GM18508 (cell line): ENCODE results near the gene TSC22D3.
A peak's percentile ranks its signal among the peaks of the same experiment; 100 is the strongest.

Experiments used
- ATAC-seq: cut with Tn5 transposase; IDR thresholded peaks from one replicate; pipeline ENCODE4 v1.9.1; 2021; ENCODE audit warnings: moderate number of reproducible peaks; ENCODE audit not compliant: insufficient read depth, unreplicated experiment

The TSC22D3 gene

GRCh38 chrX:107731831-107732502 is 43.6 kb downstream of the TSC22D3 start:
- ATAC-seq = no peak

- no peak for ATAC-seq
These were observed 44.4 kb downstream of the TSC22D3 start for GRCh38 chrX:107730991-107731766.

- ATAC-seq = no peak
These were observed 45.3 kb downstream of the TSC22D3 start for GRCh38 chrX:107730298-107730655.

- ATAC-seq = peak; percentile 71
These were observed 45.9 kb downstream of the TSC22D3 start for GRCh38 chrX:107729558-107730297.

- no peak for ATAC-seq
These were observed 47.1 kb downstream of the TSC22D3 start for GRCh38 chrX:107728371-107729099.

GRCh38 chrX:107726816-107727534 is 48.6 kb downstream of the TSC22D3 start:
- no peak for ATAC-seq

GRCh38 chrX:107725761-107726555 is 49.6 kb downstream of the TSC22D3 start:
- no peak for ATAC-seq

- ATAC-seq = no peak
These were observed 50.9 kb downstream of the TSC22D3 start for GRCh38 chrX:107724653-107725052.

- no peak for ATAC-seq
These were observed 52.1 kb downstream of the TSC22D3 start for GRCh38 chrX:107723511-107723910.

- ATAC-seq = no peak
These were observed 53.5 kb downstream of the TSC22D3 start for GRCh38 chrX:107721966-107722707.

- no peak for ATAC-seq
These were observed 54.3 kb downstream of the TSC22D3 start for GRCh38 chrX:107721318-107721717.

GRCh38 chrX:107718156-107718621 is 57.4 kb downstream of the TSC22D3 start:
- ATAC-seq = no peak

- ATAC-seq = peak; percentile 74
These were observed 58.5 kb downstream of the TSC22D3 start for GRCh38 chrX:107716816-107717700.

GRCh38 chrX:107716118-107716684 is 59.4 kb downstream of the TSC22D3 start:
- no peak for ATAC-seq

- ATAC-seq = no peak
These were observed 60.1 kb downstream of the TSC22D3 start for GRCh38 chrX:107715331-107716117.

GRCh38 chrX:107714206-107714891 is 61.2 kb downstream of the TSC22D3 start:
- no peak for ATAC-seq
